Psoas muscle (tissue), 8 donors: Measurements from ENCODE around the gene THAP6. TPM values are rescaled to one million over a fixed set of nuclear protein-coding genes. Genes with fewer than 3 reads are reported as not detected.

Experiments used
- ATAC-seq, 4 donors: fragments of 200-7000 bp; cut with Tn5 transposase; one replicate each; pipeline ENCODE4 v1.9.1; 2020; ENCODE audit warnings: moderate library complexity in 3 of 4, mild to moderate bottlenecking in 2 of 4
- DNase-seq, 2 donors: peaks; one replicate each; pipeline ENCODE4 v3.0.0-alpha.2; 2020
- H3K27ac ChIP-seq: fragments of 200-600 bp; one replicate; pipeline ENCODE4 v1.8.0; 2022
- H3K27me3 ChIP-seq, 3 donors: fragments of 200-600 bp in 1 of 3; one replicate each; pipeline versions ENCODE4 v1.6.1 to v1.8.0; 2013 to 2022; ENCODE audit warnings: low read length in 2 of 3, mild to moderate bottlenecking in 2 of 3, moderate library complexity in 1 of 3; ENCODE audit not compliant: insufficient read depth in 3 of 3
- H3K36me3 ChIP-seq, 2 donors: fragments of 200-600 bp in 1 of 2; one replicate each; pipeline versions ENCODE4 v1.6.1 to v1.8.0; 2013 to 2022; ENCODE audit warnings: low read depth in 1 of 2, mild to moderate bottlenecking in 1 of 2, moderate library complexity in 1 of 2; ENCODE audit not compliant: insufficient read depth in 1 of 2
- H3K4me1 ChIP-seq: fragments of 200-600 bp; one replicate; pipeline ENCODE4 v1.8.0; 2022
- H3K4me3 ChIP-seq: fragments of 200-600 bp; one replicate; pipeline ENCODE4 v1.8.0; 2022; ENCODE audit warnings: mild to moderate bottlenecking
- H3K9me3 ChIP-seq: fragments of 200-600 bp; one replicate; pipeline ENCODE4 v1.8.0; 2022
- WGBS, 3 donors: extraction: QIAGEN DNeasy Blood & Tissue Kit; methylation state at CpG; one replicate each; pipeline versions ENCODE4 v1.1.6 to v1.1.7; 2013; 5-methylcytosine and 5-hydroxymethylcytosine counted together
- intact Hi-C, 2 donors: fragments of 100-400 bp; cut with DNase I; formaldehyde crosslinking; loops; one replicate each; pipeline versions ENCODE4 v1.11.0 to v1.14.2; 2022
- long read RNA-seq, 2 donors: library from polyadenylated mRNA; unstranded; transcript quantifications; one replicate each; pipeline ENCODE4 v2.0.0, GENCODE V29; 2021
- polyA plus RNA-seq, 3 donors: library from polyadenylated mRNA; stranded (reverse); fragments of 200-250 nt; gene quantifications; one replicate each; pipeline ENCODE4 v1.2.3, GENCODE V29; 2013
- total RNA-seq, 4 donors: library from RNA; stranded (reverse); fragmentation: NEBNext Ultra II Directional in 2 of 4; extraction: Animal tissue kit (Norgen Biotek cat#: 25700) in 2 of 4; gene quantifications; one replicate each; pipeline versions ENCODE4 v1.2.1 to v1.2.4, GENCODE V29; 2021 to 2023
- TF ChIP-seq, protein P1 (sequence below): fragments of 200-600 bp; IDR thresholded peaks from one replicate; pipeline ENCODE4 v1.8.0; 2022; ENCODE audit warnings: antibody characterized with exemption
- donor health status: healthy with polysubstance abuse.
- donor health status: DM: no; HTN: no; CAD: no; lungs with moderate emphysema.
- donor health status: Bipolar disorder and iron deficiency.
- donor health status: healthy.
- donor health status: DM: yes; HTN: yes; CAD: no.
- donor health status: DM: no; HTN: no; CAD: no.
- donor health status: DM: no; HTN: no; CAD: no.
- donor health status: DM: yes; HTN: yes; CAD: no.

THAP6 gene, protein sequence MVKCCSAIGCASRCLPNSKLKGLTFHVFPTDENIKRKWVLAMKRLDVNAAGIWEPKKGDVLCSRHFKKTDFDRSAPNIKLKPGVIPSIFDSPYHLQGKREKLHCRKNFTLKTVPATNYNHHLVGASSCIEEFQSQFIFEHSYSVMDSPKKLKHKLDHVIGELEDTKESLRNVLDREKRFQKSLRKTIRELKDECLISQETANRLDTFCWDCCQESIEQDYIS
- total RNA-seq (10 to 100 TPM; 10.9 to 17.8 (median 14.5) TPM), polyA plus RNA-seq (10 to 100 TPM in 1 of 3 donors, 1 to 10 TPM in 2; 3.8 to 13.1 (median 4.2) TPM)
- long read RNA-seq, donor 1, partial matches to known transcripts = 0 of 12 reads
- long read RNA-seq, donor 1, other reads (novel, unspliced or antisense) = 6 of 12 reads
- long read RNA-seq, donor 2, transcript THAP6-201 (5 exons, 3,549 nt) = major isoform, 7 of 23 reads
- long read RNA-seq, donor 2, partial matches to known transcripts = 0 of 23 reads
- long read RNA-seq, donor 2, other reads (novel, unspliced or antisense) = 12 of 23 reads

DNA sequence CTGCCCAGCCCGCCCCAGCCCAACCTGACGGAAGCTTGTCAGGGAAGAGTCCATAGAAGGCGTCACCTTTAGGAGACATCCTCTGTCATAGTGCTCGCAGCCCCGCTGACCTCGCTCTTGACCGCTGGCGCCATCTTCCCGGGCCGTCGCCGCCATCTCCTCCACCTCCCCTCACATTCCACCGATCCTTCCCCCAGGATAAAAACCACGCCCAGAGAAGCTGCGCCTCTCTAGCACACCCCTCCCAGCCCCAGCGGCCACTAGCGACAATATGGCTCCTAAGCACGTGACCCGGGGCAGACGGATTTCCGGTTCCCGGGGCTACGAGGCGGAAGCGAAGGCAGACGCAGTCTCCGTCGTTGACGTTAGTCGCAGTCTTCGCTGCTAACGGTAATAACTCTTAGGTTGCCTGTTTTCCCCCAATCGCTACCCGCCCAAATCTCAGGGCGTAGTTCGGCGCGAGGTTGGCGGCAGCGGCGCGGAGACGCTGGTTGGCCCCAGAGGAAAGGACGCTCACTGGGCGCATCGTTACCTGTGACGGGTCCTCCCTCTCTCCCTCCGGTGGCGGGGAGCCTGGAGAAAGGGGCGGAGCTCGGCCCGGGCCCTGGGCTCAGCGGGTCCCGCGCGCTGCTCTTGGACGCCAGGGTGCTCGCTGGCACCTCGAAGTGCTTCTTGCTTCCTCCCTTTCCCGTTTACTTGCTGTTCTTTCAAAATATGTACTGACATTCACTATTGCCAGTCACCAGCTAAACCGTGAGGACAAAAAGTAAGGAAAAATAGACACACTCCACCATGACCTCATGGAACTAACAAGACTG lies at the start of gene THAP6, which contains the start of gene RCHY1:
Gene THAP6 (plus strand): TSS at position 343 of the 818 bp plus-strand sequence. CDS start 980 bp downstream, outside the sequence.
Gene RCHY1 (minus strand): TSS at position 273 of the 818 bp plus-strand sequence. CDS start 117 bp downstream, at position 156.
- H3K9me3 ChIP-seq = no peaks in the 10 kb centered on the region
- intact Hi-C loops = no loop called here
- no peaks in the 10 kb centered on the region for H3K27me3 ChIP-seq
- H3K4me1 ChIP-seq = peaks cover 32% of the 10 kb centered on the region
- peaks cover 0 to 26% of the 10 kb centered on the region in 2 donors for H3K36me3 ChIP-seq
- peak within 1 kb of the TSS; percentile 94 for H3K27ac ChIP-seq
- H3K4me3 ChIP-seq = peak within 1 kb of the TSS; percentile 80
- ATAC-seq = peak; percentile 97 to 99 (median 98)
- TF ChIP-seq, protein P1, sequence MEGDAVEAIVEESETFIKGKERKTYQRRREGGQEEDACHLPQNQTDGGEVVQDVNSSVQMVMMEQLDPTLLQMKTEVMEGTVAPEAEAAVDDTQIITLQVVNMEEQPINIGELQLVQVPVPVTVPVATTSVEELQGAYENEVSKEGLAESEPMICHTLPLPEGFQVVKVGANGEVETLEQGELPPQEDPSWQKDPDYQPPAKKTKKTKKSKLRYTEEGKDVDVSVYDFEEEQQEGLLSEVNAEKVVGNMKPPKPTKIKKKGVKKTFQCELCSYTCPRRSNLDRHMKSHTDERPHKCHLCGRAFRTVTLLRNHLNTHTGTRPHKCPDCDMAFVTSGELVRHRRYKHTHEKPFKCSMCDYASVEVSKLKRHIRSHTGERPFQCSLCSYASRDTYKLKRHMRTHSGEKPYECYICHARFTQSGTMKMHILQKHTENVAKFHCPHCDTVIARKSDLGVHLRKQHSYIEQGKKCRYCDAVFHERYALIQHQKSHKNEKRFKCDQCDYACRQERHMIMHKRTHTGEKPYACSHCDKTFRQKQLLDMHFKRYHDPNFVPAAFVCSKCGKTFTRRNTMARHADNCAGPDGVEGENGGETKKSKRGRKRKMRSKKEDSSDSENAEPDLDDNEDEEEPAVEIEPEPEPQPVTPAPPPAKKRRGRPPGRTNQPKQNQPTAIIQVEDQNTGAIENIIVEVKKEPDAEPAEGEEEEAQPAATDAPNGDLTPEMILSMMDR = no peak
- DNase-seq = peak; percentile 95 to 96
- WGBS, 3 donors = 0% methylated on average over 58 to 61 of the region's 61 CpGs

DNA sequence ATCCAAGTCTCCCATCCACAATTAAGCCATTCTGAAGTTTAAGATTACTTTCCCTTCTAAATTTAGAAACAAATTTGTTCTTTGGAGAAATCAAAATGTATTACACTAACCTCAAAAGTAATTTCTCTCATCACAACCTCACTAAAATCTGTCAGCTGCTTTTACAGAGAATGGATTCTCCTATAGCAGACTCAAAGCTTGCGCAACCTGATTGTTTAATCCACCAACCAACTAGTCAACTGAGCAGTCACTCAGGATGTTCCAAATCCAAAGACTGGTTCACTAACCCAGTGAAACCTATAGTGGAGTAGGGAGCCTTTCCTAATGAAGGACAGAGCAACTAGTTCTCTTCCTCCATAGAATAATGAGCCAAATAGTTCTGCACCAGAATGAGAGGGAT lies 44.4 kb upstream of the THAP6 start:
- Histone ChIP-seq H3K9me3 (no peaks in the 10 kb centered on the region), H3K4me1 (no peaks in the 10 kb centered on the region), H3K4me3 (no peak overlapping the region), H3K27ac (no peak overlapping the region), H3K36me3 (peaks cover 4 to 16% of the 10 kb centered on the region in 2 donors), H3K27me3 (no peaks in the 10 kb centered on the region)
- ATAC-seq (no peak), DNase-seq (no peak)
- intact Hi-C loops = loop anchor here in 1 of 2 donors (10.0 kb wide), 1 partner anchor 535 kb away; the partner anchor contains the start of gene PARM1
- WGBS, 3 donors = 97 to 100% (median 99%) methylated on average over 1 of the region's 1 CpG
- TF ChIP-seq, protein P1 = no peak

DNA sequence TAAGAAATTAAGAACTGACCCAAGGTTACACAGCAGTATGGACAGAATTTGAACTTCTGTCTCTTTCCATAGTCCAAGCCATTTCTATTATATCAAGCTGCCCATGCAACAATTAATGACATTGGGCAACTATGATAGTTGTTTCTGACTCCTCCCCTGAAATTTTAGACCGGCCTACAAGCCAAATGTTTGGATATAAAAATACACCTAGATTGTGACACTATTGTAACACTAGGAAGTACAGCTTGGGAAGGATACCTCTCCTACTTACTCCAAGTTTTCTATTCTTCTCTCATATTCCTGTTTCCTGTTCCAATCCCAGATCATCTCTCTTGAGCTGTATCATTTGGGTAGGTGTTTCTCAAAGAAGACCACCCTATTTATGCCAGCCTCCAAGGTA lies 43.5 kb upstream of the THAP6 start:
- TF ChIP-seq, protein P1 = no peak
- Histone ChIP-seq H3K27me3 (no peaks in the 10 kb centered on the region), H3K9me3 (no peaks in the 10 kb centered on the region), H3K27ac (no peak overlapping the region), H3K36me3 (peaks cover 4 to 18% of the 10 kb centered on the region in 2 donors), H3K4me1 (no peaks in the 10 kb centered on the region), H3K4me3 (no peak overlapping the region)
- ATAC-seq (peak in 3 of 4 donors; percentile 61 to 82 (median 78)), DNase-seq (no peak)
- WGBS, 3 donors = 40 to 55% (median 50%) methylated on average over 1 of the region's 1 CpG
- intact Hi-C loops = loop anchor here in 1 of 2 donors (10.0 kb wide), 1 partner anchor 536 kb away; the partner anchor contains the start of gene PARM1

DNA sequence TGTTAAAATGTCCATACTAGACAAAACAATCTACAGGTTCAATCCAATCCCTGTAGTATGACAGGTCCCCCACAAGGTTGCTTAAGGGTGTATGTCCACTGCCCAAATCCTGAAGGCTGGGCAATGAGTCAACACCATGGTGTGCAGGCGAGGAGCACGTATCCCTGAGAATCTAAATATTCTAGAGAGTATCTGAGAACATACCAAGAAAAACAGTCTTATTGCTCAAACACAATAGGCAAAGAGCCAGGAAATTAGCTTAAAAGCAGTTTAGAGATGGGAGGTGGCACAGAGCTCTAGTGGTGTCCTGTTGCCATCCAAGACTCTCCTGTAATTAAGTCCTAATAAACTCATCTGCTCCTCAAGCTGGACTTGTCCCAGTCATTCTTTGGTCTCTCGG lies 37.1 kb upstream of the THAP6 start:
- Histone ChIP-seq H3K36me3 (peaks cover 4 to 69% of the 10 kb centered on the region in 2 donors), H3K4me1 (no peaks in the 10 kb centered on the region), H3K27me3 (no peaks in the 10 kb centered on the region), H3K27ac (no peak overlapping the region), H3K4me3 (no peak overlapping the region), H3K9me3 (no peaks in the 10 kb centered on the region)
- no peak for ATAC-seq
- intact Hi-C loops = loop anchor here in 1 of 2 donors (10.0 kb wide), 1 partner anchor 542 kb away; the partner anchor contains the start of gene PARM1
- TF ChIP-seq, protein P1 = no peak
- no peak for DNase-seq
- WGBS, 3 donors = 93 to 99% (median 97%) methylated on average over 3 of the region's 3 CpGs
